Measurements from ENCODE around the gene UFL1.

Gene UFL1

GRCh38 chr6:96582021-96582420 lies 60.4 kb downstream of the UFL1 start:
- no peak for DNase-seq (ENCODE audit: low read depth)
- H3K4me3 ChIP-seq (ENCODE audit: low read depth, low read length) = no peak overlapping the region
- TF ChIP-seq MYC (IDR thresholded peaks at IDR 0.05; ENCODE audit: low read depth, low read length) = no peak

- no peak for DNase-seq (ENCODE audit: low read depth)
- no peak overlapping the region for H3K4me3 ChIP-seq (ENCODE audit: low read depth, low read length)
- TF ChIP-seq POLR2A (IDR thresholded peaks at IDR 0.05; ENCODE audit: extremely low read depth, insufficient read length) (no peak), MAX (IDR thresholded peaks at IDR 0.05; ENCODE audit: low read depth, low read length) (no peak), CTCF (IDR thresholded peaks at IDR 0.05; ENCODE audit: low read depth, low read length) (no peak), MYC (IDR thresholded peaks at IDR 0.05; ENCODE audit: low read depth, low read length) (no peak)
Observed at GRCh38 chr6:96582436-96582835, 60.8 kb downstream of the UFL1 start.

- no peak for DNase-seq (ENCODE audit: low read depth)
- TF ChIP-seq POLR2A (IDR thresholded peaks at IDR 0.05; ENCODE audit: extremely low read depth, insufficient read length) = no peak
- no peak for TF ChIP-seq CTCF (IDR thresholded peaks at IDR 0.05; ENCODE audit: low read depth, low read length)
- TF ChIP-seq MYC (IDR thresholded peaks at IDR 0.05; ENCODE audit: low read depth, low read length) = no peak
- TF ChIP-seq MAX (IDR thresholded peaks at IDR 0.05; ENCODE audit: low read depth, low read length) = no peak
- H3K4me3 ChIP-seq (ENCODE audit: low read depth, low read length) = no peak overlapping the region
Observed at GRCh38 chr6:96604420-96604819, 82.8 kb downstream of the UFL1 start.
